HG02623 (cell line): ENCODE results near the gene RTTN.

Experiments
- ATAC-seq: cut with Tn5 transposase; IDR thresholded peaks from one replicate; pipeline ENCODE4 v1.9.1; 2021; ENCODE audit warnings: moderate library complexity; ENCODE audit not compliant: unreplicated experiment

RTTN gene

GRCh38 chr18:70085641-70086040 lies 119.8 kb downstream of the RTTN start:
- no peak for ATAC-seq

DNA sequence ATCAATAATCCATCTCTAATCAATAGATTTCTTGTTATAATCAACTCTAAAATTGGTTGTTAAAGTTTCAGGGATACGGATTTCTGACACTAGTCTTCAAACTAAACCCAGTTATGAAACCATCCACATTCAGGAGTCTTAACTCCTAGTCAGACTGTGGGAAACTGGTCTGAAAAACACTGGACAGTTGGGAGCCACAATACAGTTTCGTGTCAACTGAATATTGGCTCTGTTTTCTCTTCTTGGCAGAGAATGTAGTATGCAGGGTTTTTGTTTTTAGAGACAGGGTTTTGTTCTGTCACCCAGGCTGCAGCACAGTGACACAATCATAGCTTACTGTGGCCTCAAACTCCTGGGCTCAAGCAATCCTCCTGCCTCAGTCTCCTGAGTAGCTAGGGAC lies 123.1 kb downstream of the RTTN start:
- no peak for ATAC-seq

DNA sequence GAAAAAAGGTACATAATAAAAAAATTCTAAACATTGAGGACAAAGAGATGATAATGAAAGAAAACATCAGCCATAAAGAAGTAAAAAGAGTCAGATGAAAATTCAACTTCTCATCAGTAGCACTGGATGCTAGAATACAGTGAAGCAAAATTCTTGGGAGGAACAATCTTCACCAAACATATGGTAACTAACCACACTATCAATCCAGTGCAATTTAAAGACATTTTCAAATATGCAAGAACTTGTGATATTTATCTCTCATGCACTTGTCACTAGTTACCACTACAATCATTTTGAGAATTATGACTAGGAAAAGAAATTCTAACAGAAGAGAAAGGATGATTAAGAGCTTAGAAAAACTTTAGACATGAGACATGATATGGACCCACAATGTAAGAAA lies 127.4 kb downstream of the RTTN start:
- no peak for ATAC-seq

DNA sequence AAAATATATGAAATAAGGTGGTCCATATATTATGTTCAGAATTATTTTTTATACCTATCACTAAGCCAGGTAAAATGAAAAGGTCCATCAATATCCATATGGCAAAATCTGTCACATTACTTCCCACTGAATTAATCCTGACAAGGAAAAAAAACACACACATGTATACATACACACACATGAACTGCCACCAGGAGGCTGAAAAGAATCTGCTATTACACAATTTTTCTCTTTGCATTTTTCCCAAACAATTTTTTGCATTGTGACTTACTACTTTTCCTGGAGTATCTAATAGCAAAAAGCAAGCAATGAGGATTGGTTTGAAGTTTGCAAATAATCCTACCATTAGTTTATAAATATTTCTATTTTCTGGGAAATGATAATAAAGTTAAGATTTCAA lies 129.6 kb downstream of the RTTN start:
- no peak for ATAC-seq

- no peak for ATAC-seq
Observed at GRCh38 chr18:70074116-70074515, 131.4 kb downstream of the RTTN start.

DNA sequence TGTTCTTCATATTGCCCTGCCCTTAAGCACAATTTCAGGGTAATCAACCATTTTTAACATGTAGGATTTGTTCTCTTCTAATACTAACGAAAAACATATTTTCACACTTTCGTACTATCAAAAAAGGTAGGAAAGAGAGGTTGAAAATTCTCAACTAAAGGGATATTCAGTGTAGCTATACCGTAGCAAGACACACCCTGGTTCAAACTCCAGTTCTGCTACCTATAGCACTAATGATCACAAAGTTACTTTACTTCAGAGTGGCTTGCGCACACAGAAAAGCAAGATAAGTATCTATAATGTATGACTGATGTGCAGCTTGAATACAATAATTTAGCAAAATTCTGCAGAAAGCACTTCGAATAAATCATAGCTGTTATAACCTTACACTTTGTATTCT lies 132.1 kb downstream of the RTTN start:
- no peak for ATAC-seq

DNA sequence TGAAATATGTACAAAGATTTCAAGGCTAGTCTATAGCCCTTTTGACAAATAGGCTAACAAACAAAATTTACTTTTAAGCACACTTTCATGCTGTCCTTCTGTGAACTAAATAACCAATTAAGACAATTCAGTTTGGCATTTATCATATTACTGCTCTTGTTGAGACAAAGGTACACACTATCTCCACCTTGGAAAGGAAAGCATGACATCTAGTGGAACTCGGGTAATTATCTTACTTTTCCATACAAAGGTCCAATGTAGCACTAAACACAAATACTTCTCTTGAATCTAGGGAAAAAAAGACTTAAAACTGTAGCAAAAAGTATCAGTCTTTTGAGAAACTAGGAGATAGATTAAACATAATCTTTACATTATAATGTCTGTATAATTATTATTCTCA lies 132.8 kb downstream of the RTTN start:
- peak; percentile 40 for ATAC-seq

DNA sequence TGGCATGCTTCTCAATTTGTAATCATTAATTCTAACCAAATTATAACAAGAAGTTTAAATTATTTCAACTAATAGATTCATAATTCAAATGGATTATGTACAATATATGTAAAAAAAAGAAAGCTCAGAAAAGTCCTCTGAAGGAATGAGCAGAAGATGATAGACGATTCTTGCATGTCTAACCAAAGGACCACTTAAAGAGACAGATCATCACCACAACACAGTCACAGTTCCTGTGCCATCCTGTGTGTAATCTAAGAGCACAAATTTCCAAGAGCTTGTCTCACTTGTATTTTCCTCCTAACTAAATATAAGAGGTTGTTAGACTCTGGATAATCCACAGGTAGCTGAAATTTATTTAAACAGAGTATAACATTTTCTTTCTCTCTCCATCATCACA lies 135.5 kb downstream of the RTTN start:
- no peak for ATAC-seq

DNA sequence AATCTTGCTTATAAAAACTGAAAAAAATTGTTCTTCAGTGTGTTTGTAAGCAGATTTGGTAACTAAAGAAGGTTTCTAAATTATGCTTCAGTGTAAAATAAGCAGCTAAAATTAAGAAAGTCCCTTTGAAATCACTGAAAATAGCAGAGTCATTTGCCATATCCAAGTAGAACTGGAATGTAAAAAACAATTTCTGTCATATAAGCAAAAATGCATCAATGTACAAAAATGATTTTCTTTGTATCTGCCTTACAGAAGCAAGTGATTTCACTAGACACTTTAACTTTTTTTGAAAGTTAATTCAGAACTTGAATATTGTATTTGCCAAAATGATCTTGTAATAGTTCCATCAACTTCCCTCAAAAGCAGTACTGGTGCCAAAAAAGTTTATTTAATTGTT lies 136.1 kb downstream of the RTTN start:
- no peak for ATAC-seq

GRCh38 chr18:70068981-70069380 lies 136.5 kb downstream of the RTTN start:
- peak; percentile 52 for ATAC-seq

- no peak for ATAC-seq
Observed at GRCh38 chr18:70059684-70060083, 145.8 kb downstream of the RTTN start.

DNA sequence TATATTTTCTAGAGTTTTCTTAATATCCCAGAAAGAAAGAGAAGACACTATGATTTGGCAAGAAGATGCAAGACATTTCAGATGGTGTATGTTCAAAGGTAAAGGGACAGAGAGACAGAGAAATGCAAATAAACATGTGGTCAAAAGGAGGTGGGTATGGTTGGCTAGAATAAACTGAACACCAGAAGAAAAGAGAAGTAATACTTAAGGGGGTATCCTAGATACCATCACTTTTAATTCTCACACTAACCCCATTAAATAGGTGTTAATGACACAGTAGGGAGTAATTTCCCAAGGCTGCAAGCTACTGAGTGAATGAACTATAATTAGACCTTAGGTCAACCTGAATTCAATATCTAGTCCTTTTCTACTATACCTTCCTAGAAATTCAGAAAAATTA lies 146.6 kb downstream of the RTTN start:
- ATAC-seq, result peak; percentile 100

GRCh38 chr18:70047931-70048603 lies 157.4 kb downstream of the RTTN start:
- no peak for ATAC-seq

- no peak for ATAC-seq
Observed at GRCh38 chr18:70046796-70047195, 158.7 kb downstream of the RTTN start.

DNA sequence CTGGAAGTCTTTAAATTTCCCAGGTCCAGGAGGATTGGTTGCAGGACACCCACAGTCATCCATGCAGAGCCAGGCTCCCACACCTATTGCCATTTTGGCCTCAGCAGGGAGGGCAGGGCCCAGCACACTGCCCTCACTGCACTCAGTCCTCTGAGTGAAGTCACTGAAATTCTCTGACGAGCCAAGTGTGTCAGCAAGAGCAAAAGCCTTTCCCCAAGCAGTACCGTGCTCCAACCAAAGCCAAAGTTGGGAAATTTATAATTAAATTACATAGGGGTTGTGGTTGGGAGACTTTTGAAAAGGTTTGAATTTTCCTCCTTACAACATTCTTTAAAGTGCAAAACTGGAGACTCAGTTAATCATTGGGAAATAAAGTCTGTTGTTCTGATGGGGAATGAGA lies 159.3 kb downstream of the RTTN start:
- ATAC-seq, result no peak

DNA sequence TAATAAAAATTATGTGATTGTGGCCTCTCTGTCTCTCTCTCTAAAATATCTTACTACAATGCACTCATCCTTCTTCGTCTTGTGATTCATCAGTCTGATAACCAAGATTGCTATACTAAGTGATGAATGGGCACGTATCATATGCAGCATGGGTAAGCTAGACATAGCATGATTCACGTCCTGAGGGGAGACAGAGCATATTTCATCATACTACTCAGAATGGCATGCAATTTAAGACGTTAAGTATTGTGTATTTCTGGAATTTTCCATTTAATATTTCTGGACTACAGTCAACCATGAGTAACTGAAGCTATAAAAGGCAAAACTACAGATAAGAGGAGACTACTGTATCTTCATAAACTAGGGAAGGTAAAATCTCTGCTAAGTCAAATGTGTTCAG lies 160.9 kb downstream of the RTTN start:
- ATAC-seq, result no peak

- no peak for ATAC-seq
Observed at GRCh38 chr18:70041459-70042050, 163.9 kb downstream of the RTTN start.

DNA sequence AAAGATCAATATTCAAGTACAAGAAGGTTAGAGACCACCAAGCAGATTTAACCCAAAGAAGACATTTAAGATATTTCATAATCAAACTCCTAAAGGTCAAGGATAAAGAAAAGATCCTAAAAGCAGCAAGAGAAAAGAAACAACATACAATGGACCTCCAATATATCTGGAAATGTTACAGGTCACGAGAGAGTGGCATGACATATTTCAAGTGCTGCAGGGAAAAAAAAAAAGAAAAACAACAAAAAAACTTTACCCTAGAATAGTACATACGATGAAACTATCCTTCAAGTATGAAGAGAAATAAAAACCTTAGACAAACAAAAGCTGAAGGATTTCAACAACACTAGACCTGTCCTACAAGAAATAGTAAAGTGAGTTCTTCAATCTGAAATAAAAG lies 166.3 kb downstream of the RTTN start:
- ATAC-seq, result no peak

GRCh38 chr18:70037431-70038061 lies 167.9 kb downstream of the RTTN start:
- peak; percentile 20 for ATAC-seq

- ATAC-seq, result peak; percentile 99
Observed at GRCh38 chr18:70036771-70037347, 168.6 kb downstream of the RTTN start.

- ATAC-seq, result no peak
Observed at GRCh38 chr18:70036168-70036567, 169.3 kb downstream of the RTTN start.

DNA sequence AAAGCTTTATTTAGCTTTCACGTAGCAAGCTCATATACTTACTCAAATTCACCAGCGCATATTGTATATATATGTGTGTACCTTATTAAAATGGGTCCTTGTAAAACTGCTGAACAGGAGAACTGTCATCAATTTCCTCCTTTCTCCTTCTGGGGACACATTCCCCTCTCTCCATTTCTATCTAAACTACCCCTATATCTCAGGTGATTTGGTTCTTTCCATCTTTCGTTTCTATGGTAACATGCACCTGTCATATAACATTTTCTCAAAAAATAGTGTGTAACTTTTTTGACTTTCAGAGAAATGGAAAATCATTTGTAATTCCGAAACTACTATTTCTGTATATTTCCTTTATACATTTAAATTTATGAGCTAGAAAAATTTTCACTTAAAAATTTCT lies 174.3 kb downstream of the RTTN start:
- ATAC-seq, result no peak
